SK-N-DZ (cell line): Measurements from ENCODE around the gene TMX2.

Experiments used
- DNase-seq: peaks from one replicate; pipeline ENCODE4 v3.0.0-alpha.2; 2015; ENCODE audit warnings: low spot score
- small RNA-seq, 2 experiments: library from RNA; depleted of rRNA; stranded (forward); fragments of <200 nt; gene quantifications; one replicate each; pipeline ENCODE3, GENCODE V24; 2014

Gene TMX2

GRCh38 chr11:57764972-57765371, 52.6 kb downstream of the TMX2 start:
- no peak for DNase-seq

DNA sequence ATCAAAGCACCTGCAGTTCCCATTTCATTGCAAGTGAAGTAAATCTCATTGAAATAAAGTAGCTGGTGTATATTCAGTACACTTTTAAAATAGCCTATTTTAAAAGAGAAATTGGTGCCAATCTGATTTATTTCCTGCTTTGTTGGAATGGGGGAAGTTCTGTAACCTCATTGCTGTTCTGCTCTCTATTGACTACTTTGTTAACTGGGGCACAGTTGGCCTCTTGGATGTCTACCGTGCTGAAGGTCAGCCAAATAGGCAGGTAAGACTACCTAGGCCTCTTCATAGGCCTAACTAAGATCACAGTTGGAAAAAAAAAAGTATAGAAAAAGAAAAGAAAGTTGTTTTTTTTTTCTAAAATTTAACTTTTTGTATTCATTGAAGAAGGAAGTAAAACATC, 58.4 kb downstream of the TMX2 start:
- no peak for DNase-seq

DNA sequence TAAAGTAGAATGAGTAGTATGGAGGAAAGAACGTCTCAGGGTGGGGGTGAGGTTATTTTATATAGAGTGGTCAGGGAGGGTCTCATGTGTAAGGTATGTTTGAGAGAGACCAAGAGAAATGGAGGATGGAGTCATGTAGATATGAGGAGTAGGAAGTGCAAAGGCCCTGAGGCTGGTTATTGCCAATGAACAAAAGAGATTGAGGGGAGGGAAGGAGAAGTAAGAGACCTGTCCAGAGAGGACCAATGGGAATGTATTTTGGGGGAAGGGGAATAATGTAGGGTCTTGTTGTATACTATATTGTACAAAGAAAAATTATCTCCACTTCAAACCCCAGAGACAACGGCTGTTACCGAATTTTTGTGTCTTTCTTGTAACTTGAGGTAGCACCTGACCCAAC, 59.0 kb downstream of the TMX2 start:
- no peak for DNase-seq

DNA sequence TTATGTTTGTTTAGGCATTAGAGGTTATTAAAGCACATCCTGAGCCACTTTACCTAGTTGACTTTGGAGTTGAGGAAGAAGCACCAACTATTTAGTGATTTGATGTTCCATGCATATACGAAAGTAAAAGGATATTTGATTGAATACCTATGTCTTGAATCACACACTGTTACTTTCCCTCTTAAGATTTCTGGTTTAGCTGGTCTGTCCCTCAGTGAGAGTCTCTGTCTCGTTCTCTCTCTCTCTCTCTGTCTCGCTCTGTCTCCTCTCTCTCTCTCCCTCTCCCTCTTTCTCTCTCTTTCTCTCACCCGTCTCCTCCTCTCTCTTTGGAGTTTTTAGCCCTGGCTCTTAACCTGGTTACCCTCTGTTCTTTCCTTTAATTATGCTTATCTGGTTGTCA, 60.2 kb downstream of the TMX2 start:
- no peak for DNase-seq

- DNase-seq = no peak
These were observed 60.7 kb downstream of the TMX2 start for GRCh38 chr11:57773026-57773598.

DNA sequence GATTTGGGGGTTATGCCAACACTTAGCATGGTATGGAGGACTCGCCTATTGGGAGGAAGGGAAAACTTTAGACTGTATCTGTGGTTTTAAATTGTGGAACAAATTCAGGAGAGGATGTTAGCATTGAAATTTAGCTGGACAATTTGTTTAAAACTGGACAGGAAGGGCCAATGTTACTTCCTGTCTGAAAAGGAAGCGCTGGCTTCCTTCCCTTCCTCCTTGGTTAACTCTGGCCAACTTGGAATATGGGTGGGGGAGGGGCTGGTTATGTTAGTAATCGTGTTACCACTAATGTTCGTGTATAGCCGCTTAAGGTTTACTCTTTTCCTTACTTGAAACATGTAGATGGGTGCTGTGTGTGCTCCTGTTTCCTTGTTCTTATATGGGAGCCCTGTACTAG, 63.1 kb downstream of the TMX2 start:
- no peak for DNase-seq

DNA sequence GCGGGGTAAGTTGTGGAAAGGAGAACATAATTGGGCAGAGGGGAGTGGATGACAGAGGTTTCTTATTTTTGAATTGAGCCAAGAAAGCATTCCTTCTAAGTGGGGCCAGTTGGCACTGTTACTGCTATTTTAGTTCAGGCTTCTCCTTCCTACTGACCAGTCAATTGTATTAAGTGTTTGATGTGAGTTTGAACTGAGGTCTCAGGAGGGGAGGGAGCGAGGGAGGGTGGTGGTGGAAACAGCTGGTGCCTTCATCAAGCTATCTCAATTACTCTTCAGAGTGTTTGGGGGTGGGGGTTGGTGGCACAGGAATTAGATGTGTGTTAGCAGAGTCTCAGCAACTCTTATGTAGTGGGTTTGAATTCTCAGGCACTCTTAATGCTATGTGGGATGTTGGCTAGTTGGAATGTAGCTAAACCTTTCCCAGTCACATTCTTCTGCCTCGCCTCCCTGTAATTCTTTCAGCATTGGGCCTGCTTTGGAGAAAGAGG, 63.7 kb downstream of the TMX2 start:
- no peak for DNase-seq

- no peak for DNase-seq
These were observed 64.3 kb downstream of the TMX2 start for GRCh38 chr11:57776577-57777210.

DNA sequence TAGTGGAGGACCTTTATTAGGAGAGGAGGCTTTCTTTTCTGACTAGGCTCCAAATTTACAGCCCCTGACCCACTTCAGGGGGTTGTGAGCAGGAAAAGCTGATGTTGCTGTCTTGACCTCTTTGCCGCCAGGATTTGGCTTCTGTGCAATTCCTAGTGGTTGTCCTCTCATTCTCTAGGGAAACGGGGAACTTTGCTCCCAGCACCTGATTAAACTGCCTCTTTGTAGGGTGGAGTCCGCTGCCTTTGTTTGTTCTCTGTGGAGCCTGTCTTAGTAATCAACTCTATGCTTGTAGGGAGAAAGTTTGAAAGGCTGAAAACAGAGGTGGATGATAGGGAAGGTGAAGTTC, 65.5 kb downstream of the TMX2 start:
- no peak for DNase-seq

GRCh38 chr11:57778318-57779037, 66.1 kb downstream of the TMX2 start:
- peak; percentile 60 for DNase-seq

GRCh38 chr11:57779276-57779675, 66.9 kb downstream of the TMX2 start:
- no peak for DNase-seq

GRCh38 chr11:57781529-57781943, 69.1 kb downstream of the TMX2 start:
- no peak for DNase-seq

DNA sequence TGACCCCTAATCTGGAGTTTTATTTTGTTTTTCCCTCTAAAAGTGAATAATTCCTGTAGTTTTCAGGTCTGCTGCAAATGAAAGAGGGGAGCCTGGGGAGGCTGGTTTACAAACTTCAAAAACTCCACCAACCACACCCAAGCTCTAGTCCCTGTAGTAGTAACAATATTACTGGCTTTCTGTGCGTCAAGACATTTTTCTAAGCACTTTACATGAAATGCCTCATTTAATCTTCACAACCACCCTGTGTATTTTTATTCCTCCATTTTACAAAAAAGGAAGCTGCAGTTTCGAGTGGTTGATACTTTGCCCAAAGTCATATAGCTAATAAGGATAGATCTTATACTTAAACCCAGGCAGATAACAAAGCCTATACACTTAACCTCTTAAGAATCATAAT, 72.7 kb downstream of the TMX2 start:
- DNase-seq = no peak

- no peak for DNase-seq
These were observed 74.0 kb downstream of the TMX2 start for GRCh38 chr11:57786436-57786835.

GRCh38 chr11:57787006-57787604, 74.7 kb downstream of the TMX2 start:
- no peak for DNase-seq

GRCh38 chr11:57787920-57788702, 75.7 kb downstream of the TMX2 start:
- no peak for DNase-seq

- DNase-seq = no peak
These were observed 76.3 kb downstream of the TMX2 start for GRCh38 chr11:57788703-57789088.

Small RNAs within 50 kb of the gene (small RNA-seq; reads per million reads assigned to genes)
- 0 reads per million in 2 experiments for gene TMX2-CTNND1
